ENCODE data around the gene TRMT2A.
"Not testable (repeated sequence)": the region's sequence is repeated elsewhere in the genome, so short reads cannot be mapped to it uniquely, and the experiment has no call there.

Gene TRMT2A

DNA sequence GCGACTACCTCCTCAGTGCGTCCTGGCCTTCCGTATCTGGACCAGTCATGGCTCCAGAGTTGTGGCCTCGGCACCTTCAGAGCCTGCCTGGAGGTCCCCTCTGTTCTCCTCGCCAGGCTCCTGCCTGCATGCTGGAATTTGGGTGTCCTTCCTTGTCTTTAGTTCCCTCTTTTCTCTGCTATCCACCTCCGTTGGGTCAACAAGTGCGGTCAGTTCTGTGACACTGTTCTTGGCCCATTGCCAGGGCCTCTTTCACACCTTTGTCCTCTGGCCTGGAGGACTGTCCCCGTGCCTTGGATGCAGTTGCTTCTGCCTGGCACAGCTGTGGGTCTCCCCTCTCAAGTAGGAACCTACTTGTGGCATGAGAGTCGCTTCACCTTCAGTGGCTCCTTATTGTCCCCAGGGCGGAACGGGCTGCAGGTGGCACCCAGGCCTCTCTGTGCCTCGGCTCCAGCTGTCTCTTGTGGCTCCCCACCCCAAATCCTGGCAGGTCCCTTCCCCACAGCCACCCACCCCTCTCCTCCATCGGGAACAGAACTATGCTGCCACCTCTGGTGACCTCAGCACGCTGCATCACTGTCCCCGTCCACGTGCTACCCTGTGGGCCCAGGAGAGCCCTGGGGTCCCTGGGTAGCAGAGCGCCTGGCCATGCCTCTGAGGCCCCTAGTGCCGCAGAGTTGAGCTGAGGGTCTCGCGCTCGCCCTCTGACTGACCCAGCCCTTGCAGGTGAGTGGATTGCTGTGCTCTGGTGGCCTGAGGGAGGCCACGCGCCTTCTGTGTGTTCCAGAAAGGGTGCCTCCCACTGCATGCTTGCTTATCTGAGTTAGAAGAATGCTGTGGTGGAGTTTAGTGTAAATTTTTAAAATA, 32.2 kb downstream of the TRMT2A start:
- DNase-seq, result no peak

DNA sequence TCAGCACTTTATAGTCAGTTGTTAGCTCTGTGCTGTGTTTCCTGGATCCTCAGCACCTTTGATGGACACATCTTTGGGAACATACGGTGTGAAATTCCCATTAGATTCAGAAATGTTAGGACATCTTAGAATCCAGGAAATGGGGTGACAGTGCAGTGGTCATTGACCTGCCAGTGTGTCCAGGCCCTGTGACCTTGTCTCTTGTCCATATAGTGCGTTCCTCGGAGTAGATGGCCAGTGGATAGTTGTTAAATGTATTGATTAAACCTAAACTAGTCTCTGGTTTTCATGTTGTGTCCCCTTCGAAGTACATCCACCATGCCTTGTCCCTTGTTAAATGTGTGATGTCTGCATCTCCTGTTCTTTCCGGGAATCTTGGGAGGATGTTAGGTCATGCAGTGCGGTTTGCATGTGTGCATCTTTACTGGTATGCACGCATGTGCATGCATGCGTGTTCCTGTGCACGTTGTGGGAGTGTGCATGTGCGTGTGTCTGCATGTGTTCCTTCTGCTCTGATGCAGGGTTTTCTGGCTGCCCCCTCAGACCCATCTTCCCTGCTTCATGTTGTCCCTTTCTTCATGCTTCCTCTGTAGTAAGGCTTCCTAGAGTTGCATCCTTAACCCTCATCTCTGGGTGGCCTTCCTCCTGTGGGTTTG, 33.0 kb downstream of the TRMT2A start:
- DNase-seq, result no peak

DNA sequence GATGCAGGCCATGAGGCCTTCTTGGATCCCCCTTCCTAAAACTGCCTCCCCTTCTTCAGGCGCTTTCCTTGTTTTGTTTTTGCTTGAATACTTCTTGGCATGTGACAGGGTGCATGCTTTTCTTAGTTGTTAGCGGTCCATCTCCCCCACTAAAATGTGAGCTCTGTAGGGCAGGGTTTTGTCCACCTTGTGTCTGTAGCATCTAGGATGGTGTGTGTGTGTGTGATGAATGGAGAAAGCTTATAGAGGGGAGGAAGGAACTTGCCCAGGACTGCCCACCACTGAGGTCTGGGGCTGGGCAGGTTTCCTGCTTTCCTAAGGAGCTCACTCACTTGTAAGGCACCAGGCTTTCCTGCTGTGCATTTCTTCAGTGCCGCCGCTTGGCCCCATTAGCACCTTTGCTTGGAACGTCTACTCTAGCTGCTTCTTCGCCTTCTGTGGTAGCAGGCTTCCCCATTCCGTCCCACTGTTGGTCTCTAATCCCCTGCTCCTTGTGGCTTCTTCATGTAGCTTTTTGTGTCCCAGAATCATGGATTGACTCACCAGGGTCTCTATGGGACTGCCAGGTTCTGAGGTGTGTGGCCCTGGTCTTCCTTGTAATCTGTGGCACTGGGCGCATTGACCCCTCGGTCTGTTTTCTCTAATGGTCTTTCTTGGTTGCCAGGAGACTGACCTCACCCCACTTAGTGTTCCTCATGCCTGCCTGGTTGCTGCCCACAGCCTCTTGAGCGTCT, 33.7 kb downstream of the TRMT2A start:
- DNase-seq, result no peak

DNA sequence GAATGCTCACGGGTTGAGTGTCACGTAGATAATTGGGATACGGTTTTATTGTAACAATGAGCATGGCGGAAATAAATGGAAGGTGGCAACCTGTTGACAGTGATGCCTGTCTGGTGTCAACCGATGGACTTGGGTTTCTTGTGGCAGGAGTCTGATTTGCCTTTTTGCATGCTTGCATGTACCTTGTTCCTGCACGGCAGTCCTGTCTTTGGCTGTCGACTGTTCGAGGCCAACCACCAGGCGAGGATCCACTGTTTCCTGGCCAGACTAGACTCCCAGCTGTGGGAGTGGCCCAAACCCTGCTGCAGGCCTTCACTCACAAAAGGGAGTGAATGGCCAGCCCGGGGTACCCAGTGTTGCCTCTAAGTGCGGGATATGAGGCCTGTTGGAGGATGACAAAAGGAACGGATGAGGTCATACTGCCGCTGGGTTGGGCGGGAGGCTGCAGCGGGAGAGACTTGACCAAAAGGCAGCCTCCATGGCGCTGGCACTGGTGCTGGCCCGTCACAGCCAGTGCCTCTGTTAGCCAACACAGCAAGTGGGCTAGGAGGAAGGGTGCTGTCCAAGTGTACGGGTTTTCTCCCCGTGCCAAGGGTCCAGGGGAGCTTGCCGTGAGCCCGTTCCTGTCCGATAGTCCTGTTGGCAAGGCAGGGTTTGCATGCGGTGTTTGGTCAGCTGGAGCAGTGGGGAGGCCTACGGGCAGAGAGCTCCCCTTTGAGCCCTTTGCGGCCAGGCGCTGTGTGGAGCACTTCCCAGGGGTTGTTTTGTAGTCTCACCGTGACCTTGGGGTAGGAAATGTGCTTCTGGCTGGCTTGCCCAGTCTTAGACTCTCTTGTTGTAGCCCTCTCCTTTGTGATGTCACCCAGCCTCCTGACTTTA, 36.0 kb downstream of the TRMT2A start:
- DNase-seq, result peak; percentile 19

DNA sequence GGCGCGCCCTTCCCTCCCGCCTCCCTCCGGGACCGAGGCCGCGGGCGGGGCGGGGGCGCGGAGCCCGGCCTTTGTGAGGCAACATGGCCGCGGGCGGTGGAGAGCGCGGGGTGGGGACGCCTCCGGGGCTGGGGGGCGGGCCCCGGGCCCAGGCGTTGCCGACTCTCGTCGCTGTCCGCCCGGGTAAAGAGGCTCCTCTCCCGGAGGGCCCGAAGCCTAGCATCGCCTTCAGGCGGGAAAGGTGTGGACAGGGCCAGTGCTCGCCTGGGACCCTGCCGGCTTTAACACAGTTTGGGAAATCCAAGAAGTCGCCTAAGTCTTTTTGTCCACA, 36.6 kb downstream of the TRMT2A start:
- DNase-seq, result peak; percentile 29

DNA sequence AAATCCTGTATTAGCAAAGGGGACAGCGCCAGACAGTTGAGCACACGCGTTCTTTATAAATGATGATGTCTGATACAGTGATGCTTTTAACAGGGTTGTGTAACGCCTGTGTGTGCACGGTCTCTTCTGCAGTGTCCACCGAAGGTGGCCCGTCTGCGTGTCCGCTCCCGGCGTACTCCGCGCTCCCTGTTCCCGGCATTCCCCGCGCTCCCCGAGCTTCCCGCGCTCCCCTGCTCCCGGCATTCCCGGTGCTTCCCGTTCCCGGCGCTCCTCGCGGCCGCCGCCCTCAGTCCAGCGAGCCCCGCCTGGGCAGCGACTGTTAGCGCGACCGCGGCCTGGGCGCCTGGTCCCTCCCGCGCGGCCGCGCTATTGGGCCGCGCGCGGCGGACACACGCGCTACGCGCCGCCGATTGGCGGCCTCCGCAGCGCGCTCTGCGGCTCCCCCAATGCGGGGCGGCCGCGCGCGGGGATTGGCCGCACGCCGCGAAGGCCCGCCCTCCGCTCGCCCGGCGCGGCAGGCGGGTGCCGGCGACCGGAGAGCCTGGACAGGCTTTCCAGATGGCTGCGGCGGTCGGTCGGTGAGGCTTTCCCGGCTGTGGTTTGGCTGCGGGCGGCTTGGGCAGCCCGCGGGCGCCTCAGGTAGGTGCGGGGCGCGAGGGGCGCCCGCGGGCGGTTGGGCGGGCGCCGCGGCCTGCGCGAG, 37.1 kb downstream of the TRMT2A start, which contains the start of gene DGCR8:
Gene DGCR8 (plus strand): TSS at position 497 of the 700 bp plus-strand sequence. CDS start 5,723 bp downstream, outside the sequence.
- DNase-seq, result peak; percentile 63

DNA sequence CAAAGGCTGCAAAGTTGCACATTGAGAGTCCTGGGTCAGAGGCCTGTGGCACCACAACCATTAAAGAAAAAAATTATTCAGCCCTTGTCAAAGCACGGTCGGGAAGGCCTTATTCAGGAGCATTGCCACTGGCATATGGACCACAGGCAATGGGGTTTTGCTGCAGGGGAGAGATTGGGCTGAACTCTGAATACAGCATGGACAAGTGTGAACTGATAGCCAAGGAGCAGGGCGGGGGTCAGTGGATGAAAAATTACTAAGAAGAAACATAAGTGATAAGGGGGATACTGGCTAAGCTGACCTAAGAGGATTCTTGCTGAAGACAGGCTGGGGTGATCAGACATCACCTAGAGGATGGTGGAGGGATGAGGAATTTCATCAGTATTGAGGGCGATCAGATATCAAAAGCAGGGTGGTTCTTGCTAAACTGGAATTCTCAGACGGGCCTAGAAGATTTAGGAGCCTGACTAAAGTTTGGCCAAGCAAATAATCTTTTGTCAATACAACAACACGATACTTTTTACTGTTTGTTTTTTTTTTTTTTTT, 40.3 kb downstream of the TRMT2A start:
- DNase-seq, result no peak

DNA sequence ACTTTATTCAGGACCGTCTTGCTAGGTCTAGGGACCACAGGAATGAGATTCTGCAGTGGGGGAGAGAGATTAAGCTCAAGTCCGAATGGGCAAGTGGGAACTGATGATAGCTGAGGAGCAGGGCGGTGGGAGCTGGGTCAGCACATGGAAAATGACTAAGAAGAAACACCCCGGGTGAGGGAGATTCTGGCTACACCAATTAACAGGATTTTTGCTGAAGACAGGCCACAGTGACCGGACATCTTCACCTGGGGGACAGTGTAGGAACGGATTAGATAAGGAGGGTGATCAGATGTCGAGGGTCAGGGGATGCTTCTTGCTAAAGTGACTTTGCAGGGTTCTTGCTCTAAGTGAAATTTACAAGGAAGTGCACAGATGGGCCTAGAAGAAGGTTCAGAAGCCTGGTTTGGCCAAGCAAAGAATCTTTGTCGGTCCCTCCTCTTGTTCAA, 45.5 kb downstream of the TRMT2A start:
- no peak for DNase-seq

DNA sequence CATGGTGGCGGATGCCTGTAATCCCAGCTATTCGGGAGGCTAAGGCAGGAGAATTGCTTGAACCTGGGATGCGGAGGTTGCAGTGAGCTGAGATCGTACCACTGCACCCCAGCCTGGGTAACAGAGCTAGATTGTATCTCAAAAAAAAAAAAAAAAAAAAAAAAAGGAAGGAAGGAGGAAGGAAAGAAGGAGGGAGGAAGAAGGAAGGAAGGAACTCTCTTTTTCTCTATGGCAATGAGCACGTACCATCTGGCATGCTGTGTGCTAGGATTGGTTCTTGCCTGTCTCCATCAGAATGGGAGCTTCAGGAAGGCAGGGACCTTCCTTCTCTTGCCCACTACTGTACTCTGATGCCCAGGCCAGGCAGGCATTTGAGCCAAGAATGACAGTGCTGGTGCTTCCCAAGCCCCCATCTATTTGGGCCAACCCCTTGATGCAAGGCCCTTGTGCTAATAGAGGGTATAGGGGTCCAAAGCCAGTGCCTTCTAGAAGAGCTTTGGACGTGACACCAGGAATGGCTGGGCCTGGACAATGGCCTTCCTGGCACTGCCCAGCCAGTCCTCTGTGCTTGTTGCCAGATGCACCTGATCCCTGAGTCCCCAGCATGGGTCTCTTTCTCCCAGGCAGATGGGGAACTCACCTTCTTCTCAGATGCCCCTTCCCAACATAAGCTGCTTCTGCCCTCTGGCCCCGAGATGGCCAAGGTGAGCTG, 47.5 kb downstream of the TRMT2A start:
- DNase-seq, result no peak

DNA sequence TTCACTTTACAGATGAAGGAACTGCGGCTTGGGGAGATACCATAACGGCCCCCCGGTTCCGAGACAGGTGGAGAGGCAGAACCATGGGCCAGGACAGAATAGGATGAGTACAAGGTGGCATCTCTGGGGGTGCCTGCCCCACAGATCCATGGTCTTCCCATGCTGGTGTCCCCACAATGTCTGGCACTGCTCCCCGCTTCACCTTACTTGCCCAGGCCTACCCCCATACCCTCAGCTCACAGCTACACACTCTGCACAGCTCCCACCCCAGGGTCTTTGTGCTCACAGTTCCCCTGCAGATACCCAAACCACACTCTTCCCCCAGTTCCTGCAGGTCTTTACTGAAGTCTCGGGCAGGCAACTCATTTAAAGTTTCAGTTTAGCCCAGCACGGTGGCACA, 48.4 kb downstream of the TRMT2A start:
- DNase-seq, result no peak

DNA sequence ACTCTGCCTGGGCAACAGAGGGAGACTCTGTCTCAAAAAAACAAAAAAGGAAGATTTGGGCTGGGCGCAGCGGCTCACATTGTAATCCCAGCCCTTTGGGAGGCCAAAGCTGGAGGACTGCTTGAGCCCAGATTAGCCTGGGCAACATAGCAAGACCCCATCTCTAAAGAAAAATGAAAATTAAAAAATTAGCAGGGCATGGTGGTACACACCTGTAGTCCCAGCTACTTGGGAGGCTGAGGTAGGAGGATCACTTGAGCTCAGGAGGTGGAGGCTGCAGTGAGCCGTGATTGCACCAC, 49.7 kb downstream of the TRMT2A start:
- DNase-seq, result not testable (repeated sequence)

DNA sequence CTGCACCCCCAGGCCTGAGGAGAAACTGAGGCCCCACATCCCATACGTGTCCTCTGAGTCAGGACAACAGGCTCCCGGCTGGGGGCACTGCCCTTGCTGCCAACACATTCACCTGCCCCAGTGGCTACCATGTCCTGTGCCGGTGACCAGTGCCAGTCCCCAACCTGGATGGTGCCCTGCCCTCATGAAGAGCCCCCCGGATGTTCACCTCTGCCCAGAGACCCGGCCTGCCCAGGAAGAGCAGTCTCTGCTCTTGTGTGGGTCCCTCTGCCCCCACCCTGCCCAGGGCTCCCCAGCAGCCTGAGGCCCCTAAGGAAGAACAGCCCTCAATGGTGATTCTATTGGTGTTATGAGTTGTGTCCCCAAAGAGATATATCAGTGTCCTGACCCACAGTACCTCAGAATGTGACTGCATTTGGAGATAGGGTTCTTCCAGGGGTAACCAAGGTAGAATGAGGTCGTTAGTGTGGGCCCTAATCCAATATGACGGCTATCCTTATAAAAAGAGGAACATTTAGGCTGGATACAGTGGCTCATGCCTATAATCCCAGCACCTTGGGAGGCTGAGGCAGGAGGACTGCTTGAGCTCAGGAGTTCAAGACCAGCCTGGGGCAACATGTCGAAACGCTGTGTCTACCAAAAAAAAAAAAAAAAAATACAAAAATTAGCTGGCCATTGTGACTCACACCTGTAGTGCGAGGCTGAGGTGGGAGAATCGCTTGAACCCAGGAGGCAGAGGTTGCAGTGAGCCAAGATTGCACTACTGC, 50.2 kb downstream of the TRMT2A start:
- DNase-seq, result no peak

DNA sequence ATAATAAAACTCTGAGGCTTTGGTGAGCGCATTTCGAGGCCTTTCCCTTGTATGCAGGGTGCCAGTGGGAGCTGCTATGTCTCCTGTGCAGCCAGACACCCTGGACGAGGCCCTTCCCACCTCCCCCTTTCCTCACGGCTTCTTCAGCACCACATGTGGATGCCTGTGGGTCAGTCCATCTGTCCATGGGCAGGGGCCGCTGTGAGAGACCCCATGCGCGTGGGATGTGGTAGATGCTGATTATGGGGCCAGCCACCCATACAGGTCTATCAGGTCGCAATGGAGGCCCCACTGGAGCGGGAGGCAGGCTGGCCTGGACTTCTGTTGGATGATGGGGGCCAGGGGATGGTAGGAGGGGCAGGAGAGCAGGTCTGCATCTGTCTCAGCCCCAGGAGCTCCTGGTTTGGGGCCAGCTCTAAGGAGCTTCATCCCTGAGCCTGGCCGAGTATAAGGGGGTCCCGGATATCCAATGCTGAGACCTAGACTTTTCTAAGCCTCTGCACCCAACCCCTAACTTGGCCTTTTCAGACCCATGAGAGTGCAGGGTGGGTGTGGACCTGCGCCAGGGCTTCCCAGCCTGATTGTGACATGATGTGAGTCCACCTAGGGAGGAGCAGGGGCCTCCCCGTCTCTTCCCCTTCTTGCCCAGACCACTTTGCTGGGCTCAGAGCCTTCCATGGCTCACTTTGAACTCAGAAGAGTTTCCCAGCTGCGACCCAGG, 51.0 kb downstream of the TRMT2A start:
- DNase-seq, result no peak

DNA sequence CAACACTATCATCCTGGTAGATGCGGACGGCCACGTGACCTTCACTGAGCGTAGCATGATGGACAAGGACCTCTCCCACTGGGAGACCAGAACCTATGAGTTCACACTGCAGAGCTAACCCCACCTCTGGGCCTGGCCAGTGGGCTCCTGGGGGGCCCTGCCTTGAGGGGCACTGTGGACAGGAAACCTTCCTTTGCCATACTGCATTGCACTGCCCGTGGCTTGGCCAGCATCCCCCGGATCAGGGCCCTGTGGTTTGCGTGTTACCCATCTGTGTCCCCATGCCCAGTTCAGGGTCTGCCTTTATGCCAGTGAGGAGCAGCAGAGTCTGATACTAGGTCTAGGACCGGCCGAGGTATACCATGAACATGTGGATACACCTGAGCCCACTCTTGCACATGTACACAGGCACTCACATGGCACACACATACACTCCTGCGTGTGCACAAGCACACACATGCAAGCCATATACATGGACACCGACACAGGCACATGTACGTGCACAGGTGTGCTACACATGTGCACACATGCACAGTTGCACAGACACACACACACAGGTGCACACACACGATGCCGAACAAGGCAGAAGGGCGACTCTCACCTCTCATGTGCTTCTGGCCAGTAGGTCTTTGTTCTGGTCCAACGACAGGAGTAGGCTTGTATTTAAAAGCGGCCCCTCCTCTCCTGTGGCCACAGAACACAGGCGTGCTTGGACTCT, 52.3 kb downstream of the TRMT2A start:
- DNase-seq, result no peak

DNA sequence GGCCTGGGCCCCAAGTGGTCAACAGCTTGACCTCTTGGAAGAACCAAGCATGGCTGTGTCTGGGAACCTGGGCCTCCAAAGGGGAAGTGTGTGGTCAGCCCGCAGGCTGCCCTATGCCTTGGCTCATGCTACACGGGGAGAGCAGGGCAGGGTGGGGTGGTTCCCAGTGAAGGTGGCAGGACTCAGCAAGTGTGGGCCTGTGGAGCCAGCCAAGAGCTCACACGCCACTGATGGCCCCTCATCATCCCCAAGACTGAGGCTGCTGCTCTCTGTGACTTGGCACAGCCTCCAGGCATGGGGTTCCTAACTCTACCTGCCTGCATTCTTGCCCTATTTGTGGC, 52.9 kb downstream of the TRMT2A start:
- DNase-seq, result no peak

DNA sequence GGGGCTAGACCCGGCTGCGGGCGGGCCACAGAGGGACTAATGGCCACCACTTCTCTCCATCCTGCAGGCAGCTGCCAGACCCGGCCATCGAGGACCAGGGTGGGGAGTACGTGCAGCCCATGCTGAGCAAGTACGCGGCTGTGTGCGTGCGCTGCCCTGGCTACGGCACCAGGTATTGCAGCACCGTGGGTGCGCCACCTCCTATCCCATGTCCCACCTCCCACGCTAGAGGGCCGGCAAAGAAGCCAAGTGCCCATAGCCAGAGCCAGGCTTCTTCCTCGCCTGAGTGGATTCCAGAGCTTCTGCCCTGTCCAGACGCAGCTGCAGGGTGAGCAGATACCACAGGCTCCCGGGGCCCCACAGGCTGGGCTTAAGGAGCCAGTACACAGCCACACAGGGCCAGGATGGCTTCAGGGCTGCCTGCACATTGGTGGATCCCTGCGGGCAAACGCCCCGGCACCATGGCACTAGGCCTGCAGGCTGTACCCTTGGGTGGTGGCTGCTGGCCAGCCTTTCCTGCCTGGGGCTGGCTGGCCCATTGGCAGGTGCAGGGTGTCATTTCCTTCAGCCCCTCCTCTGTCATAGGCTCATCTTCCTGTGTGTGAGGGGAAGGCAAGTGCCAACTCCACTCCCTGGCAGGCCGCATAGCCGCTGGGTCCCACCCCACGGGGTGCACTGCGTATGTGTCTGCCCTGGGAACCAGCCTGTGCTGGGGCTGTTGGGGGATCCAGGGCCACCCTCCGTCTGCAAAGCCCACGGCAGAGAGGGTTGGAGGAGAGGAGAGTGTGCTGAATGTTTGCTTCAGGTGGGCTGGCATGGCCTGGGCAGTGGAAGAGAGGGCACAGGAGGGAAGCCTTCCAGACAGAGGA, 53.5 kb downstream of the TRMT2A start:
- no peak for DNase-seq

DNA sequence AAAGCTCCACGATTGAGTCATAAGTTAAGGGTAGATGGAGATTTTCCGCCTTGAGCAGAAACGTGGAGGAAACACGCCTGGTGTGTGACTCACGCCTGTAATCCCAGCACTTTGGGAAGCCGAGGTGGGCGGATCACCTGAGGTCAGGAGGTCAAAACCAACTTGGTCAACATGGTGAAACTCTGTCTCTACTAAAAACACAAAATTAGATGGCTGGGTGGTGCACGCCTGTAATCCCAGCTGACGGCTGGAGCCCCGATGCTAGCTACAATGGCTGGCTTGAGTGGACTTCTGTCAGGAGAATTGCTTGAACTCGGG, 54.3 kb downstream of the TRMT2A start:
- no peak for DNase-seq

DNA sequence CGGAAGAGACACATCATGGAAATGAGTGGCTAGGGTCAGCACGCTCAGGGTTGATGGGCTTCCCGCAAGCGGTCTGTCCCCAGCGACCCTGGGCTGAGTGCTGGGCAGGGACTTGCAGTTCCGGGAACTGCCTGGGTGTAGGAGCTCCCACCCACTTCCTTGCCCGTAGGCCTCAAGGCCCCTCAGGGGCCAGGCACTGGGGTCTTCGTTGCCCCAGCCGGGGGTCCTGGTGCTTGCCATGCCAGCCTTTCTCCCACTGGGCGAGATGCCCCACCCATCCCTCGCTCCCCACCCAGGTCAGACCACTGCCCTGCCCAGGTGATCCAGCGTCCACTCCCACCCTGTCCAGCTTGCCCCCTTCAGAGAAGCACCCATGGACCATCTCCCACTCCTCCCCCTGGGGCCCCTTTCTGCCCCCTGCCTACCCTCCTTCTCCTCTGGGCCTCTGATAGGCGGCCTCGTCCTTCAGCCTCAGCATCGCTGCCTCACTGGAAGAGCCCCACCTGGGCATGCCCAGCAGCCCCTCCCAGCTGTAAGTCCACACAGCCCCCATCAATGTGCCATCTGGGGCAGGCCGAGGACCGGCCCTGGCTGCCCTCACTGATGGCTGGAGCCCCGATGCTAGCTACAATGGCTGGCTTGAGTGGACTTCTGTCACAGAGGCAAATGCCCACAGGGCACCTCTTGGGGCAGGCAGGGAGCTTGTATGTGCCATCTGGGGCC, 54.8 kb downstream of the TRMT2A start:
- no peak for DNase-seq
